RWPE2 (cell line): ENCODE measurements around the gene ZNF280D.

Experiments used
- ATAC-seq: fragments of 200-7000 bp; cut with Tn5 transposase; 3 replicates; pipeline ENCODE4 v1.9.1; 2021; ENCODE audit warnings: low read depth
- DNase-seq: peaks from one replicate; pipeline ENCODE4 v3.0.0-alpha.2; 2020; ENCODE audit warnings: low spot score
- H3K27ac ChIP-seq: fragments of 450-650 bp; 2 replicates; pipeline ENCODE4 v1.5.1; 2017; ENCODE audit warnings: mild to moderate bottlenecking; ENCODE audit not compliant: poor library complexity, severe bottlenecking
- H3K27me3 ChIP-seq: fragments of 250-450 bp; sonication (Bioruptor Pico); 2 replicates; pipeline ENCODE4 v1.5.1; 2021; ENCODE audit warnings: mild to moderate bottlenecking, moderate library complexity; ENCODE audit not compliant: insufficient read depth, poor library complexity, severe bottlenecking
- H3K36me3 ChIP-seq: fragments of 250-450 bp; sonication (Bioruptor Pico); 2 replicates; pipeline ENCODE4 v1.5.1; 2020; ENCODE audit warnings: low read depth, mild to moderate bottlenecking, moderate library complexity
- H3K4me1 ChIP-seq: fragments of 250-450 bp; sonication (Bioruptor Pico); 2 replicates; pipeline ENCODE4 v1.5.1; 2021; ENCODE audit warnings: mild to moderate bottlenecking, moderate library complexity; ENCODE audit not compliant: insufficient read depth, poor library complexity, severe bottlenecking
- H3K4me3 ChIP-seq: fragments of 250-450 bp; sonication (Bioruptor Pico); 2 replicates; pipeline ENCODE4 v1.5.1; 2021; ENCODE audit warnings: mild to moderate bottlenecking, moderate library complexity; ENCODE audit not compliant: severe bottlenecking
- H3K9me3 ChIP-seq: fragments of 250-450 bp; sonication (Bioruptor Pico); 2 replicates; pipeline ENCODE4 v1.5.1; 2021; ENCODE audit warnings: mild to moderate bottlenecking, moderate library complexity; ENCODE audit not compliant: severe bottlenecking
- TF ChIP-seq, protein P1 (sequence below): fragments of 450-650 bp; IDR thresholded peaks from one replicate; pipeline ENCODE4 v1.5.1; 2017; ENCODE audit warnings: mild to moderate bottlenecking, moderate library complexity; ENCODE audit not compliant: poor library complexity, severe bottlenecking

The ZNF280D gene

DNA sequence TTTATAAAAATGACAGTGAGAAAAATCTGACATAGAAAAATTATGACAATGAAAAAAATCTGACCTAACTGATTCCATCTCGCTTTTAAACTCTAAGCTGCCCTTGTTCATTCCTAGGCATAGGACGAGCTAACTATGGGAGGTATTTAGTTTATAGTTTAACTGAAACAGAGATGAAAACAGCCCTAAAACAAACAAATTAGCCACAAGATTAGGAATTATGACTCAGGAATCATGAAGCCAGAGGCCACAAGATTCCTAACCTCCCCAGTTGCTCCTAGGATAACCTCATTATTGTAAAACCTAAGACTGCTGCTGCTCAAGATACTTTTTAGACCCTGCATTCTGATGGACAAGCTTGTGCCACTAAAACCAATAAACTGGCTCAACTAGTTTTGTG lies 145.6 kb downstream of the ZNF280D start:
- DNase-seq, result no peak
- H3K4me3 ChIP-seq, result no peak overlapping the region
- H3K9me3 ChIP-seq, result peaks cover 3% of the 10 kb centered on the region
- H3K36me3 ChIP-seq, result no peaks in the 10 kb centered on the region
- H3K27ac ChIP-seq, result no peak overlapping the region
- TF ChIP-seq, protein P1, sequence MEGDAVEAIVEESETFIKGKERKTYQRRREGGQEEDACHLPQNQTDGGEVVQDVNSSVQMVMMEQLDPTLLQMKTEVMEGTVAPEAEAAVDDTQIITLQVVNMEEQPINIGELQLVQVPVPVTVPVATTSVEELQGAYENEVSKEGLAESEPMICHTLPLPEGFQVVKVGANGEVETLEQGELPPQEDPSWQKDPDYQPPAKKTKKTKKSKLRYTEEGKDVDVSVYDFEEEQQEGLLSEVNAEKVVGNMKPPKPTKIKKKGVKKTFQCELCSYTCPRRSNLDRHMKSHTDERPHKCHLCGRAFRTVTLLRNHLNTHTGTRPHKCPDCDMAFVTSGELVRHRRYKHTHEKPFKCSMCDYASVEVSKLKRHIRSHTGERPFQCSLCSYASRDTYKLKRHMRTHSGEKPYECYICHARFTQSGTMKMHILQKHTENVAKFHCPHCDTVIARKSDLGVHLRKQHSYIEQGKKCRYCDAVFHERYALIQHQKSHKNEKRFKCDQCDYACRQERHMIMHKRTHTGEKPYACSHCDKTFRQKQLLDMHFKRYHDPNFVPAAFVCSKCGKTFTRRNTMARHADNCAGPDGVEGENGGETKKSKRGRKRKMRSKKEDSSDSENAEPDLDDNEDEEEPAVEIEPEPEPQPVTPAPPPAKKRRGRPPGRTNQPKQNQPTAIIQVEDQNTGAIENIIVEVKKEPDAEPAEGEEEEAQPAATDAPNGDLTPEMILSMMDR, result no peak
- no peaks in the 10 kb centered on the region for H3K27me3 ChIP-seq
- no peaks in the 10 kb centered on the region for H3K4me1 ChIP-seq
- no peak for ATAC-seq

- Histone ChIP-seq H3K4me1 (no peaks in the 10 kb centered on the region), H3K4me3 (no peak overlapping the region), H3K27me3 (no peaks in the 10 kb centered on the region), H3K27ac (no peak overlapping the region), H3K9me3 (peaks cover 3% of the 10 kb centered on the region), H3K36me3 (no peaks in the 10 kb centered on the region)
- TF ChIP-seq, protein P1, result no peak
- ATAC-seq (no peak), DNase-seq (no peak)
Measured at GRCh38 chr15:56586206-56586605, 147.1 kb downstream of the ZNF280D start.

GRCh38 chr15:56582785-56583184 lies 150.5 kb downstream of the ZNF280D start:
- no peaks in the 10 kb centered on the region for H3K36me3 ChIP-seq
- TF ChIP-seq, protein P1, result no peak
- no peaks in the 10 kb centered on the region for H3K4me1 ChIP-seq
- H3K27me3 ChIP-seq, result no peaks in the 10 kb centered on the region
- no peak overlapping the region for H3K27ac ChIP-seq
- H3K9me3 ChIP-seq, result peaks cover 5% of the 10 kb centered on the region
- H3K4me3 ChIP-seq, result no peak overlapping the region
- ATAC-seq, result no peak; the same call in 2 of the 3 replicates
- no peak for DNase-seq
